NCI-H1417 treated with DMSO at 0.1 percent for 48 hours (cell line): ENCODE measurements around the gene DNAI2.

Experiments
- DNase-seq: peaks from one replicate; lab custom pipeline; 2025; lab: John Stamatoyannopoulos, UW

The DNAI2 gene

DNA sequence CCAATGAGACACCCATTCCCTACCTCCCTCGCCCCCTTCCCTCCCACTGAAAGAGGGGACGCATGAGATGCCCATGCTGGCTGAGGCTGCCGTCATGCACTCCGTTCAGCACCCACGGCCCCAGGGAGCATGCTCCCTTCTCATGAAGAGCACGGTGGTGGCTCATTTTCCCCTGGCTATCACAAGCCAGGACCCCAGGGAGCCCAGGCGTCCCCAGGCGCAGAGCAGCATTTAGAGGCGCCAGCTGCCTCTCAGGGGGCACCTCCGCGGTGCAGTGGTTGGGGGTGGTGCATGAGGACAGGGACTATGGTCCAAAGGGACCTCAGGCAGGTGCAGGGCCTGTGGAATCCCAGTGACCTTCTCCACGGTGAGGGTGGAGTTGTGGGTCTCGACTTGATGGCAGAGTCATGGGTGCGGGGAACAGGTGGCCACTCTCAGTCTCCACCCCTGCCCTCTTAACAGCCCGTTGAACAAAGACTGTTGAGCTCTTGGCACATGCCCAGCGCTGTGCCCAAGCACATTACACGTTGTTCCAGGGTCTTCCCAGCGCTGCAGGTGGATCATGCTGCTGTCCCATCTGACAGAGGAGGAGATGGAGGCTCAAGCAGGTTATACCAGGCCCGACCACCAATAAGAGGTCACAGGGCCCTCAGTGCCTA is 65.6 kb downstream of the DNAI2 start:
- no peak for DNase-seq

DNA sequence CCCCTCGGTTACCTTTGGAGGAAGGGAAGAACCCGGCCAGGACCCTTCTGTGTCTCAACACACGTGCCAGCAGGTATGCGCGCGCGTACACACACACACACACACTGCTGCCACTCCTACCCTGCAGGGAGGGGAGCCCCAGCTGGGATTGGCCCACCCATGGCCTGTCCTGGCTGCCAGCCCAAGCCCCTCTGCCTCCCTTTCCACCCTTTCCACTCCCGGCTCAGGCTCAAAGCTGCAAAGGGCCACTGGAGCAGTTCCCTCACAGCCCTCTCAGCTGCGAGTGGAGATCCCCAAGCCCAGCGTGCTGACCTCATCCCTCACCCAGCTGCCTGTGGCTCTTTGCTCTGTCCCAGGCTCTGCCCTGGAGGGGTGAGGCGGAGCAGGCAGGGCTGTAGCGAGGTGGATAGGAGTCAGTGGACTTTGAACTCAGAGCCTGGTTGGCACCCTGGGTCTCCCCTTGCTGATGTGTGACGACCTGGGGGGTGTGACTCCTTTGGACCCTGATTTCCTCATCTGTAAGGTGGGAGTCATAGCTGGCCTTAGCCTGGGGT is 66.5 kb downstream of the DNAI2 start:
- no peak for DNase-seq

DNA sequence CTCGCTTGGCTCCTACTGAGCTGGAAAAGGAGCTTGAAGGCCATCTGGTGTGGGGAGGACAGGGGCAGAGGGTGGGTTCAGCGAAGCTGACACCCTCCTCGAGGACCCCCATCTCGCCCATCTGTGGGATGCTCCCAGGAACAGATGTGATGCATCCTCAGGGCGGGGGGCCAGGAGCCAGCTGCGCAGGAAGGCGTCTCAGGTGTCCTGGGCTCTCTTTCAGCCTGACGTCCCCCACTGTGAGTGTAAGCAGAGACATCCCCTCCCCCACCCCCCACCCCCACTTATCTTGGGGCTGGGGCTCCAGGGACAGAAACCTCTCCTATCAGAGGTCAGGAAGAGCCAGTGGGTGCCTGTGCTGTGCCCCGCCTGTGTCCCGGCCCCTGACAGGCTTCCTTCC is 68.2 kb downstream of the DNAI2 start:
- no peak for DNase-seq

DNA sequence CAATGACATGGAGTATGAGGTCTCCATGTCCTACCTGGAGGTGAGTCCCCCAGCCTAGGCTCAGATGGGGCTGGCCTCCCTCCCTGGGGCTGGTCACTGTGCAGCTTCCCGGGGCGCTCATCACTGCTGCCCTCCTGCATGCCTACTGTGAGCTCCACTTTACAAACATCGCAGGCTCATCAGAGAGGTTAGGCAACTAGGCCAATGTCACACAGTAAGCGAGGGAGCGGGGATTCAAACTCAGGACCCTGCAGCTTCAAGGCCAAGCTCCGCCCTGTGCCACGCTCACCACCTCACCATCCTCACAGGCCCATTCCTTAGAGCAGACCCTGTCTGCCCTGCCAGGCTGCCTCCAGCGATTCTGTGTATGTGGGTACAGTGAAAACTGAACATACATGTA is 69.1 kb downstream of the DNAI2 start:
- DNase-seq: no peak

DNA sequence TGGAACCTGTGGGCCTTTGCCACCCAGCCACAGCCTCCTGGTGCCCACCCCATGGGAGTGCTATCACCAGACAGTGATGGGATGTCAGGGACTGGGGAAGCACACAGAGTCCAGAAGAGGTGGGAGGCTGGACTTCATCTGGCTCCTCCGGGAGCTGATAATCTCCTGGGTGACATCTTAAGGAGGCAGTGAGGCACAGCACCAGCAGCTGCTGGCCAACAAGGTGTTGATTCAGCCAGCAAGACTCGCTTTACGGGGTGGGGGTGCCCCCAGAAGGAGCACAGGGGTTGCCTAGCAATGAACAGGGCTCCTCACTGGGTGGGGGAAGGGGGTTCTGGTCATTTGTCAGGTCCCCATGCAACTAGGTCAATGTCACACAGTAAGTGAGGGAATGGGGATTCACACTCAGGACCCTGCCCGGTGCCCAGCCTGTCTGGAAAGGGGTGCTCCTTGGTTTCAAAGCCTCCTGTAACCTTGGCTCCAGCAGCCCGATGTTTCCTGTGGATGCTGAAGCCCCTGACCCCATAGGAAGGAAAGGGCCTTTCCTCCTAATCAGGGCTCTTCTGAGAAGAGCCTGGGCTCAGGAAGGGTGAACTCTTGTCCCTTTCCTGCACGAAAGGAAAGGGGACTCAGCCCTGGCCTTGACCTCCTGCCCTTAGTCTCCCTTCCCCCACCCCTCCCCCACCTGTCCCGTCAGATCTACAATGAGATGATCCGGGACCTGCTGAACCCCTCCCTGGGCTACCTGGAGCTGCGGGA is 69.7 kb downstream of the DNAI2 start:
- DNase-seq: no peak

DNA sequence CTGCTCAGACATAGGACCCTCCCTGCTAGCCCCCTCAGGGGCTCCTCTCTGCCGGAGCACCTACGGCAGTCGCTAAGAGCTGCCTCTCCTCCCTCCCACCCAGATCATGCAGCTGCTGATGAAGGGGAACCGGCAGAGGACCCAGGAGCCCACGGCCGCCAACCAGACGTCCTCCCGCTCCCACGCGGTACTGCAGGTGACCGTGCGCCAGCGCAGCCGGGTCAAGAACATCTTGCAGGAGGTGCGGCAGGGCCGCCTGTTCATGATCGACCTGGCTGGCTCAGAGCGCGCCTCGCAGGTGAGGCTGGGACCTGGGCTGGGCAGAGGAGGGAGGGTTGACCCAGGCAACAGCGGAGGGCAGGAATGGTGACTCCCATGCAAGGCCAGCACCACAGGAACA is 70.6 kb downstream of the DNAI2 start:
- DNase-seq: no peak

DNA sequence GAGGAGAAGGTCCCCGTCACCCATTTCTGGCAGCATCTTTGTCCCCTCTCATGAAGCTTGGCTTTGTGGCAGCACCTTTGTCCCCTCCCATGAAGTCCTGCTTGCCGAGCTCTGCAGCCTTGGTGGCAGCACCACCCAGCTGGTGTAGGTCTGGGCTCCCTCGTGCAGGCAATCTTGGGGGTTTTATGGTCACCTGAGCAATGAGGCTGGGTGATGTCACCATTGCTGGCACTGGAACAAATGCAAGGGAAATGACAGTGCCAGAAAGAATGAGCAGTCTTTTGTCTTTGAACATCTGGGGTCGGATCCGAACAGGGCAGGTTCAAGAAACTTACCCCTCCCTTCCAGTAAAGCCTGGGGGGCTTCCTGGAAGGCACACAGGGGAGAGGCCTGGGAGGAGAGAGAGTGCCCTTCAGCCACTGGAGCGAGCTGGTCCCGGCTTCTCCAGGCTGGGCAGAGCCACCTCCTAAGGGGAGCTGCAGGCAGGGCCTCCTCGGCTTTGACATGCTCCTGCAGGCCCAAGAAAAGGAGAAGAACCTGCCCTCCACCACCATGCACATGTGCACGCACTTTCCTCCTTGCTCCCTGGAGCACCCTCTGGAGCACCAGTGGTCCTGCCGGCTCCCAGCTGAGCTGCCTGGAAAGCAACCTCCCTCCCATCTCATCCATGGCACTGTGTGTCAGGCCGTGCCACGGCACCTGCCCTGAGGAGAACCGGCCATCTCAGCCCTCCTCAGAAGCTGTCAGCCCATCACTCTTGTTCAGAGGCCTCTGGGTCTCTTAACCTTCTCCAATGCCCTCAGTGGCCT is 71.6 kb downstream of the DNAI2 start:
- no peak for DNase-seq

DNA sequence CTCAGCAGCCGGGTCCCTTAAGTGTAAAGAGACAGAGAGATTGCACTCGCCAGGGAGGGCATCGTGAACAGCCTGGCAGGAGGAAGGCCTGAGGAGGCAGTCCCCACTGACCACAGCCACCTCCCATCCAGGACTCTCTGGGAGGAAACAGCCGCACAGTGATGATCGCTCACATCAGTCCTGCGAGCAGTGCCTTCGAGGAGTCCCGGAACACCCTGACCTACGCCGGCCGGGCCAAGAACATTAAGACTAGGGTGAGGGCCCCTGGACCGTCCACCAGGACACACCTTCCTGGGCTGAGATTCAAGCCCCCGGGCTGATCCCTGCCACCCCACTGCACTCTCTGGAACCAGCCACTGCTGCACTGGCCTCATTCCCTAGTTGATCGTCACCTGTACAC is 73.6 kb downstream of the DNAI2 start:
- no peak for DNase-seq

DNA sequence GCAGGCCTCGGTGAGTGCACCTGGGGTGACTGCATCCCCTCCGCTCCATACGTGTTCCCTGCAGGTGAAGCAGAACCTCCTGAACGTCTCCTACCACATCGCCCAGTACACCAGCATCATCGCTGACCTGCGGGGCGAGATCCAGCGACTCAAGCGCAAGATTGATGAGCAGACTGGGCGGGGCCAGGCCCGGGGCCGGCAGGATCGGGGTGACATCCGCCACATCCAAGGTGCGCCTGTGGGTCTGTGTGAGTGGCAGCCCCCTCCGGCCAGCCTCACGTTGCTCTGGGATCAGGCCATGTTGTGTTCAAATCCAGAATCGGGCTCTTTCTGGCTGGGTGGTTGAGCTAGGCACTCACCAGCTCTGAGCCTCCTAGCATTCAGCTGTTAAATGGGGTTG is 75.1 kb downstream of the DNAI2 start:
- DNase-seq: no peak

DNA sequence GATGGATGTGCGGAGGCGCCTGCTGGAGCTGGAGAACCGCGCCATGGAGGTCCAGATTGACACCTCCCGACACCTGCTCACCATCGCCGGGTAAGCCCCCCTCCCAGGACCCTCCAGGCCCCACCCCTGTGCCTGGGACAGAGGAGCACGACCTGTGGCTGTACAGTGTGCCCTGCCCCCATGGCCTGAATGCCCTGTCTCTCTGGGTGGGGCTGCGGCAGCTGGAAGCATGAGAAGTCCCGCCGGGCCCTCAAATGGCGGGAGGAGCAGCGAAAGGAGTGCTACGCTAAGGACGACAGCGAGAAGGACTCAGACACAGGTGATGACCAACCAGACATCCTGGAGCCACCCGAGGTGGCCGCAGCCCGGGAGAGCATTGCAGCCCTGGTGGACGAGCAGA is 76.5 kb downstream of the DNAI2 start:
- DNase-seq: no peak

DNA sequence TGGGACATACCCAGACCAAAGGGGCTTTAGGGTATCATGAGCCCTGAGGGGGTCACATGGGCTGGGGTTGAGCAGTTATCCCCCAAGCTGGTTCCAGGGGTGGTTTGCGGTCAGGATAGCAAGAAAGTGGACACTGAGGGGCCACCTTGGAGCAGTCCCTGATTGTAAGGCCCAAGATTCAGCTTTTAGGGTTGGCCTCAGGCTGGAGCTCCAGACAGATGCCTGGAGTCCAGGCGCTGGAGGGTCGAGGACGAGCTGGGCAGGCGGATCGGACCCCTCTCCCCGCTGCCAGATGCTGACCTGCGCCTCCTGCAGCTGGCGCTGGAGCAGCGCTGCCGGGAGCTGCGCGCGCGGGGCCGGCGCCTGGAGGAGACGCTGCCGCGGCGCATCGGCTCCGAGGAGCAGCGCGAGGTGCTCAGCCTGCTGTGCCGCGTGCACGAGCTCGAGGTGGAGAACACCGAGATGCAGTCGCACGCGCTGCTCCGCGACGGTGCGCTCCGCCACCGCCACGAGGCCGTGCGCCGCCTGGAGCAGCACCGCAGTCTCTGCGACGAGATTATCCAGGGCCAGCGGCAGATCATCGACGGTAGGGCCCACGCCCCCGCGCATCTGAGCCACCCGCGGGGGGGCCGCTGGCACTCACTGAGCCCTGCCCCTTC is 77.6 kb downstream of the DNAI2 start:
- DNase-seq: no peak

DNA sequence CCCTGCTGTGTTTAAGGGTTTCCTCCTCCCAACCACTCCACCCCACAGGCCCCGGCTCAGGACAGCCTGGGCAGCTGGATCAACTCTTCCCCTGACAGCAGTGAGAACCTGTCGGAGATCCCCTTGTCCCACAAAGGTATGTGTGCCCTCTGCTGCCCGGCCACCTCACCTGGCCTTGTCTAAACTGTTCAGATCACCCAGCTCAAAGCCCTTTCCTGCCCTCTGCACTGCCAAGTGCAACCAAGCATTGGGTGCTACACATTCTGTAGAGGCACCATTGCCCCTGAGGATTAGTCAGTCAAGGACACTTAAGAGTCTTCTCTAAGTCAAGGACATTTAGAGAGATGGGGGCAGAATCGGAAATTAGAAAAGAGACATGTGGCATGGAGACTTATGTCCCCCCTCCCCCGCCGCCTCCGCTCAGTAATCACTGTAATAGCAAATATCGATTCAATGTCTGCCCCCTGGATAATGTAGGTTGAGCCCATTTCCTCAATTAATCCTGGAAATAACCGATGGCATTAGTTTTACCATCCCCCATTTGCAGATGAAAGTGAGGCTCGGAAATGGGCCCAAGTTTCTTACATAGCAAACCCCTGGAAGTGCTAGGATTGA is 79.5 kb downstream of the DNAI2 start:
- no peak for DNase-seq

DNA sequence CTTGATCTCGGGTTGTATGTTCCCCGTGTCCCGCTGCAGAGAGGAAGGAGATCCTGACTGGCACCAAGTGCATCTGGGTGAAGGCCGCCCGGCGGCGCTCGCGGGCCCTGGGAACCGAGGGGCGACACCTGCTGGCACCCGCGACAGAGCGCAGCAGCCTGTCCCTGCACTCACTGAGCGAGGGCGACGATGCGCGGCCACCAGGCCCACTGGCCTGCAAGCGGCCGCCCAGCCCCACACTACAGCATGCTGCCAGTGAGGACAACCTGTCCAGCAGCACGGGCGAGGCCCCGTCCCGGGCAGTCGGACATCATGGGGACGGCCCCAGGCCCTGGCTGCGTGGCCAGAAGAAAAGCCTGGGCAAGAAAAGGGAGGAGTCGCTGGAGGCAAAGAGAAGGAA is 80.1 kb downstream of the DNAI2 start:
- no peak for DNase-seq

DNA sequence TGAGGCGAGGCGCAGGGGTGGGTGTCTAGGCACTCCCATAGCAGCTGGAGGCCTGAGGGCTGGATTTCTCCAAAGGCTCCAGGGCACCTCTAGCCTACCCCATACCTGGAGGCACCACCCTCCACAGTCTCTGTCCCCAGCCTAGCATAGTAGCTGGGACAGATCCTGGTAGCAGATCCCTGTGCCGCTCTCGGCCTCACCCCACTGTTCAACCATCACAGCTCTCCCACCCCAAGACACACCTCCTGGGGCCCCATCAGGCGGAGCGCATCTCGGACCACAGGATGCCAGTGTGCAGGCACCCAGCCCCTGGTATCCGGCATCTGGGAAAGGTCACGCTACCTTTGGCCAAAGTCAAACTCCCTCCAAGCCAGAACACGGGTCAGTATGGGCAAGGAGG is 80.5 kb downstream of the DNAI2 start:
- no peak for DNase-seq

DNA sequence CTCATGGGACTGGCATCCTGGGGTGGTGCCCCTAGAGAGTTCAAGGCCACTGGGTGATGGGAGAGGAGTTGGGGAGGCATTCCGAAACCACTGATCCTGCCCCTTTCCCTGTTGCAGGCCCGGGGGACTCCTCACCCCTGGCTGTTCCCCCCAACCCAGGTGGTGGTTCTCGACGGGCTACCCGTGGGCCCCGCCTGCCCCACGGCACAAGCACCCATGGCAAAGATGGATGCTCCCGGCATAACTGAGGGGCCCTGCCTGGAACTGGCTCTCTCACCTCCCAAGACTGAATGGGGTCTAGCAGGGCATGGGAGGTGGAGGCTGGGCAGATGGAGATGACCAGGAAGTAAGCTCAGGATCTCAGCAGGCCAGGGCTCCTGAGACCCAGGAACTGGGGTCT is 81.0 kb downstream of the DNAI2 start:
- no peak for DNase-seq

DNA sequence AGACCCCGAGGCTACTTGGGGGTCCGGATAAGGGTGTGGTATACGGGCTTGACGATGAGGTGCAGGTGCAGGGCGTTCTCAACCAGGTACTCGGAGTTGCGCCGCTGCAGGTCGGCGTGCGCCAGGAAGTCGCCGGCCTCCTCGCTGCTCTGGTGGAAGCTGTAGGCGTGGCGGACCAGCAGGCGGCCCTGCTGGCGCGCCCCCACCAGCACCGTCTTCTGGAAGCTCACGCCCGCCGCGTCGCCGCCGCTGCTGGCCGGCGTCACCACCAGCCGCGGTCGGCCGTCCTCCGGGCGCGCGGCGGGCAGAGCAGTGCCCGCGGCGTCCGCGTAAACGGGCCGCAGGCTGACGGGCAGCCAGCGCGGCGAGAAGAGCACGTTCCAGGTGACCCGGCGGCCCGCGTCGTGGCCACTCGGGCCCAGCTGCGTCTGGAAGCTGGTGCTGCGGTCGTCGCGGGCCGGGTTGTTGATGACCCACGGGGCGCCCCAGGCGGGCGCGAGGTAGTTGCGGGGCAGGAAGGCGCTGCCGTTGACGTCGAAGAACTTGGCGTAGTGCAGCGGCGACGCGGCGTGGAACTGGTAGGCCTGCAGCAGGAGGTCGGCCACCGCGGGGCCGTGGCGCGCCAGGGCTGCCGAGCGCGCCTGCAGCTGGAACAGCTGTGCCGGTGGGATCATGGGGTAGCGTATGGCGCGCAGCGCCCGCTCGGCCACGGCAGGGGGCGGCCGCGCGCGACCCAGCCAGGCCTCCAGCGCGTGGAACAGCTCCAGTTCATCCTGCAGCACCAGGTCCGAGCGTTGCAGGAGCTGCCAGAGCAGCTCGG is 82.8 kb downstream of the DNAI2 start:
- no peak for DNase-seq

DNA sequence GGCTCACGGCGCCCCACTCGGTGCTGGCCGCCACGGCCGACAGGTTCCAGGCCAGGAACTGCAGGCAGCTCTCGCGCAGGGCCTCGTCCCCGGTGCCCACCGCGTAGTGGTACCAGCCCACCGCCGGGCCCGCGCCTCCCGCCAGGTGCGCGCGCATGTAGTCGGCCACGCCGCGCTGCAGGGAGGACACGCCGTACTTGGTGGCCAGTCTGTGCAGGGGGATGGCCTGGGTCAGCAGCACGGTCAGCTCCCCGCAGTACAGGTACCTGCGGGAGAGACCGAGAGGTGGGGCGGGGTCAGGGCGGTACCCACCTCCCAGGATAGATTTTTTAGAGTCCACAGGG is 83.4 kb downstream of the DNAI2 start:
- no peak for DNase-seq

DNA sequence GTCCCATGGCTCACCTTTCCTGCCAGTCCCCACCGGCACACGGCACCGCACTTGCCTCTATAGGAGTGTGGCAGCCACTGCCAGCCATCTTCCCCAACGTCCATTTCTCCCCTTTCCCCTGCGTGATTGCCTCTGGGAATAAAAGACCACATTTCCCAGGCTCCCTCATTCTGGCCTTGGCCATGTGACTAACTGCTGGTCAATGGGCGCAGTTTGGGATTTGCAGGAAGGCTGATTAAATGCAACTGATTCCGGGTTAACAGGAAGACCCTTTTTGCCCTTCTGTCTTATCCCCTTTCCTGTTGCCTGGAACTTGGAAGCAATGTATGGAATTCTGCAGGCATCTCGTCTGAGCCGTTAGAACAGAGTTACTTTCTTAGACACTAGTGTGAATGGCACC is 84.7 kb downstream of the DNAI2 start:
- no peak for DNase-seq

DNA sequence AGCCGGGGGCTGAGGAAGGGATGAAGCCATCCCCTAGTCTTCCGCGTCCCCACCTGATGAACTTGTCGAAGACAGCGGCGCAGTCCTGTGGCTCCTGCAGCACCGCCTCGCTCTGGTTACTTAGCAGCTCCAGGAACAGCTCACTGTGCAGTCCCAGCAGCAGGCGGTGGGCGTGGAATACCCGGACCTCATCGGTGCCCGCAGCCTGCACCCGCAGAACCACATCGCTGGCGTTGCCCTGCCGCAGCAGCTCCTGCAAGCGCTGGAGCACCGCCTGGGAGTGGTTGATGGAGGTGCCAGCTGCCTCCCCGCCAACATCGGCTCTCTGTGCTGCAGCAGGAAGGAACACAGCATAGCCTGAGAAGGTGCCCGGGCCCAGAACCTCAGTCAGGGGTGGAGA is 85.9 kb downstream of the DNAI2 start:
- no peak for DNase-seq

DNA sequence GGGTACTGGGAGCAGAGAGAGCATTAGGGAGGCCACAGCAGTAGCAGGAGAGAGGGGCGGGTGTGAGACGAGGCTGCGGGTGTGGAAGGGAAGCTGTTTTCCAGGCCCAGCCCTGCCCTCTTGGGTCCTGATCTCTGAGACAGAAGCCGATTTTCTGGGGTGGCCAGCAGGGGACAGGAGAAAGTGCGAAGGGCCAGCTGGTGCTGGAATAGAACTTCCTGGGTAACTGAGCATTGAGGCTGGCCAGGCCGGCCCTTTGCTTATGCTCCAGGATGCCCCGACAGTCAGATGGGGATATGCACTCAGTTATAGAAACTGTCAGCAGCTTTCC is 86.8 kb downstream of the DNAI2 start:
- no peak for DNase-seq
